GM10266 (cell line): Measurements from ENCODE around the gene KCNH2.

Source experiments
- DNase-seq: peaks from one replicate; pipeline ENCODE4 v3.0.0; 2012; ENCODE audit errors: extremely low spot score
- TF ChIP-seq, protein P1 (sequence below): IDR thresholded peaks from 2 replicates; pipeline ENCODE4 v1.5.1; 2012; ENCODE audit warnings: mild to moderate bottlenecking, low read depth; ENCODE audit not compliant: control insufficient read depth, insufficient read depth; ENCODE audit errors: missing control alignments

Gene KCNH2

DNA sequence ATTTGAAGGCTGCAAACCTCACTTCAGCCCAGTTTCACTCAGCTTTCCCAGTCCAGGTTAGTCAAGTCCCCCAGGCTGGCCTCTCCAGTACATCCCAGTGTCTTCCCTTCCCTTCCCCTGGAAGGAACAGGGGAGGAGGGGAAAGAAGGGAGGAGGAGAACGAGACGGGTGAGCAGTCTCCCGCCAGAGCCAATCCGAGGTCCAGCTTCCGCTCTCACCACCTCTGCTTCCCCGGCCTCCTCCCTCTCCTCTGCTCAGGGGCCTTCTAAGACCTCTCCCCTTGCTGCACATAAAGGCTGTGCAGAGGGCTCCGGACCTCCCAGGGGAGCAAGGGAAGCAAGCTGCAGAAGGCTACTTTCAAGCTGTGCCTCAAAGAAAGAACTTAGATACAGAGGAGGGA lies 42.1 kb upstream of the KCNH2 start:
- DNase-seq, result no peak
- TF ChIP-seq, protein P1, sequence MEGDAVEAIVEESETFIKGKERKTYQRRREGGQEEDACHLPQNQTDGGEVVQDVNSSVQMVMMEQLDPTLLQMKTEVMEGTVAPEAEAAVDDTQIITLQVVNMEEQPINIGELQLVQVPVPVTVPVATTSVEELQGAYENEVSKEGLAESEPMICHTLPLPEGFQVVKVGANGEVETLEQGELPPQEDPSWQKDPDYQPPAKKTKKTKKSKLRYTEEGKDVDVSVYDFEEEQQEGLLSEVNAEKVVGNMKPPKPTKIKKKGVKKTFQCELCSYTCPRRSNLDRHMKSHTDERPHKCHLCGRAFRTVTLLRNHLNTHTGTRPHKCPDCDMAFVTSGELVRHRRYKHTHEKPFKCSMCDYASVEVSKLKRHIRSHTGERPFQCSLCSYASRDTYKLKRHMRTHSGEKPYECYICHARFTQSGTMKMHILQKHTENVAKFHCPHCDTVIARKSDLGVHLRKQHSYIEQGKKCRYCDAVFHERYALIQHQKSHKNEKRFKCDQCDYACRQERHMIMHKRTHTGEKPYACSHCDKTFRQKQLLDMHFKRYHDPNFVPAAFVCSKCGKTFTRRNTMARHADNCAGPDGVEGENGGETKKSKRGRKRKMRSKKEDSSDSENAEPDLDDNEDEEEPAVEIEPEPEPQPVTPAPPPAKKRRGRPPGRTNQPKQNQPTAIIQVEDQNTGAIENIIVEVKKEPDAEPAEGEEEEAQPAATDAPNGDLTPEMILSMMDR, result no peak

DNA sequence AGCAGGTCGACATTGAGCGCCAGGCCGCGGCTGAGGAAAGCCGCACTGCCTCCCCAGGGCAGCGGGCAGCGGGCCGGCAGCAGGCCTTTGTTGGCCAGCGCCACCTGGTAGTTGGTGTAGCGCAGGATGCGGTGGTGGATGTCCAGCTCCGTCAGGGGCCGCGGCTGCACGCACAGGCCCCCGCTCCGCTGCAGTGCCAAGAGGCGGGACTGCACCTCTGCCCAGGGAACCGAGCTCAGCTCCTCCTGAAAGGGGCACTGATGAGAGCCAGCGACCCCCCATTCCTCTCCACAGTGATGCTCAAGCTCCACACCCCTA lies 41.0 kb upstream of the KCNH2 start:
- TF ChIP-seq, protein P1, result no peak
- no peak for DNase-seq

DNA sequence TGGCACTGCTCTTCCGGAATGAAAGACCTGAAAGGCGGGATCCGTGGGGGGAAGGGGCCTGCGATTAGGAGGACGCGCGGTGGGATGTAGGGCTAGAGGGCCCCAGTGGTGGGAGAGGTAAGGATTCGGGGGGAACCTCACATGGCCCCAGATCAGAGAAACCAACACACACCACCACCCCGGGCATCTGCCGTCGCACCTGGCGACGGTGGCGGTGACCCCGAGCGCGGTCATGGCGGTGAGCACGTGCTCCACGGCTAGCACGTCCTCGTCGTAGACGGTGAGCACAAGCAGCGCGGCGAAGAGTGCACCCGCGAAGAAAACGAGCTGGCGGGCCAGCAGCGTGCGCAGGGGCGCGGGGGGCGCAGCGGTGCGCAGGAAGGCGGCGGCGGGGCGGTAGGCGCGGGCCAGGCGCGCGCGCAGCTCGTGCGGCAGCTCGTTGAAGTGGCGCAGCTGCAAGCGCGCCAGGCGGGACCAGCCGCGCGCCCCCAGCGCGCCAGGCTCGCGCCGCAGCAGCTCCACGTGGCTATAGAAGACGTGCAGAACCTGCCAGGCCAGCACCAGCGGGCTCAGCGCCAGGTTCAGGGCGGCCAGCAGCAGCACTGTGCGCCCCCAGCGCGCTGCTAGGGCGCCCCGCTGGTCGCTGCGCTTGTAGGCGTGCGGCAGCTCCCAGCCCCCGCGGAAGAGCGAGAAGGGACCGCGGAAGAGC lies 40.5 kb upstream of the KCNH2 start:
- TF ChIP-seq, protein P1, result no peak
- DNase-seq, result no peak

DNA sequence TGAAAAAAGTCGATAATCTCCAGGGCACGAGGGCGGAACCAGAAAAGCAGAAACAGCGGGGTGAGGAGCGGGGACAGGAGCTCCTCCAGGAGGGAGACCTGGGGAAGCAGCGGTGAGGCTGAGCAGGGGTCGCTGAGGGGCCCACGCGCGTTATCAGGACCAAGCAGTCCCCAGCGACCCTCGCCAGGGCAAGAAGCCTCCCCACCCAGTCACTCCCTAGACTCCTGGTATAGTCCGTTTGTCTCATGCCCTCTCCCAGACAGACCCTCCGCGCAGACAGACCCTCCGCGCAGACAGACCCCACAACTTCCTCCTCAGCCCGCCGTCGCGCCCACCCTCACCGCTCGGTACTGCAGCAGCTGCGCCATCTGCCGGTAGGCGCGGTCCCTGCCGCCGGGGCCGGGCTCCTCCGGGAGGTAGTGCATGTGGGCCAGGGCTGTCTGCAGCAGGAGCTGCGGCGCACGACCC lies 39.9 kb upstream of the KCNH2 start:
- TF ChIP-seq, protein P1, result peak; percentile 93
- peak; percentile 87 for DNase-seq

DNA sequence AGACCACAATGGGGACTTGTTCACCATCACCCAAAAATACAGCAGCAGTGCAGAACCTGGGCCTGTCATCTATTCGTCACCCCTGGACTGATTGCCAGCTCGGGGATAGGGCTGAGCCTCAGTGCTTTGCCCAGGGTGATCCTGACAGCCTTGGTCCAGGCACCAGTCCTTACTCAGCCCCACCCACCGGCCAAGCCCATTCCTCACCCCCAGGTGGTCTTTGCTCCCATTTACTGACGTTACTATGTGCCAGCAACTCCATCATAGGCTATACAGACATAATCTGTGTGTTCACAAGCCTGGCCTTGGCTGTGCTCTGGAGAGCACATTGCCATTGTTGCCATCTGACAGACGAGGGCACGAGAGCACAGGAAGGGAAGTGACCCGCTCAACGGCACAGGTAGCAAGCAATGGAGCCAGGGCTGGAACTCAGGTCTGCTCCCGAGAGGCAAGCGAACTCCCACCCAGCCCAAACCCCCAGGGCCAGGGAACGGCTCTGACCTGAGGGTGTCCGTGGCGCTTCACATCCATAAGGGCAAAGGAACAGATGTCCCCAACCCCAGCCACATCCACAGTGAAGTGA lies 39.3 kb upstream of the KCNH2 start:
- no peak for DNase-seq

DNA sequence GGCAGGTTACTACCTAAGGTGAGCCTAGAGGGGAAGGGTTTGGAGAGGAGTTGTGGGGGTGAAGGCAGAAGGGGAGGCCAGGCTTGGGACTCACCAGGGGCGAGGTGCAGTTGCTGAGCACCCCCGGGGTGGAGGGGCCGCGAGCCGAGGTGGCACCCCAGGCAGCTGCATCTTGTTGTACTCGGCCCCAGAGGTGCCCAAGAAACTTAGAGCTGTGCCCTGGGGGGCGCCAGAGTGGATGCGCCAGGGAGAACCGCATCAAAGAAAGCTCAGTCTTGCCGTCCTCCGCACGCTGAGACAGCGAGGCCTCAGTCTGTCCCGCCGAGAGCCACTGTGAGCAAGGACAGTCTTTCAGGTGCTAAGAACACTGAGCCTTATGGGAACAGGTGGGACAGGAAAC lies 38.8 kb upstream of the KCNH2 start:
- TF ChIP-seq, protein P1, result no peak
- no peak for DNase-seq

More for the DNA sequence above, 39.3 kb upstream of the KCNH2 start:
- TF ChIP-seq, protein P1, result no peak

DNA sequence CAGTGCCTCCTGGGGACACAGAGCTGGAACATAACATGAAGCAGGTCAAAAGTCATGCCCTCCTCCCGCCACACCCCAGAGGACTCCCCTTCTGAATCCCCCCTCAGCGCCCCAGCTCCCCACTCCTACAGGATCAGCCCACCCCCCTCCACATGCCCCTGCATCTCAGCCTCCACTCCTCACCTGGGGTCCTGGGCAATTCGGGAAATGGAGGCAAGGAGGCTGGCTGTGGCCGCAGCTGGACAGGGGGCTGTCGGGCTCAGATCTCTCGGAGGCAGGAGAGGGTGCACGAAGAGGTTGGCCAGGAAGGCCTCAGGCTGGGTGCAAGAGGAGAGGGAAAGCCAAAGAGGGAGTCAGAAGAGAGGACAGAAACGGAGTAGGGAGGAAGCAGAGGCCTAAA lies 38.4 kb upstream of the KCNH2 start:
- TF ChIP-seq, protein P1, result no peak
- DNase-seq, result no peak
